Measurements from ENCODE around the gene PPP6R3. TPM values are rescaled to one million over a fixed set of nuclear protein-coding genes. Genes with fewer than 3 reads are reported as not detected.

The PPP6R3 gene
- total and polyA plus RNA-seq, 10 of the 15 experiments (the other 5 are each of a cell fraction or from before 2014, with no cell fraction given) = 12.4 to 123 (median 74.1) TPM

GRCh38 chr11:68532727-68533369, 72.3 kb downstream of the PPP6R3 start:
- Histone ChIP-seq H2AFZ (ENCODE audit: control insufficient read depth, low read depth, low read length) (no peak overlapping the region), H4K20me1 (ENCODE audit: control insufficient read depth, insufficient read depth) (no peaks in the 10 kb centered on the region), H3K27ac (ENCODE audit: control insufficient read depth, insufficient read depth) (no peak overlapping the region), H3K9ac (ENCODE audit: control insufficient read depth, insufficient read depth, low read length) (no peak overlapping the region), H3K36me3 (ENCODE audit: control insufficient read depth in 2 of 2, insufficient read depth in 2 of 2, low read length in 1 of 2) (peaks cover 8 to 21% of the 10 kb centered on the region in 2 experiments), H3K79me2 (ENCODE audit: control insufficient read depth, insufficient read depth, low read length) (peaks cover 25% of the 10 kb centered on the region), H3K4me3 (no peak overlapping the region), H3K9me3 (replicated peaks; ENCODE audit: control insufficient read depth, insufficient read depth, low read length) (no peaks in the 10 kb centered on the region), H3K27me3 (replicated peaks in 1 of 2; ENCODE audit: control insufficient read depth in 2 of 2, insufficient read depth in 2 of 2, low read length in 1 of 2) (no peaks in the 10 kb centered on the region), H3K4me2 (ENCODE audit: control insufficient read depth, insufficient read depth) (no peak overlapping the region), H3K4me1 (ENCODE audit: control insufficient read depth, insufficient read depth, low read length) (no peaks in the 10 kb centered on the region)
- ChIA-PET CTCF (no interaction called here), POLR2A (no interaction called here), SMC1A (ENCODE audit: uncharacterized antibody, unreplicated experiment) (interaction anchor here (2.7 kb wide), 1 partner anchor 11 kb away, joined by 11 read pairs; no protein-coding TSS in a partner anchor), RAD21 (ENCODE audit: unreplicated experiment) (no interaction called here)
- FAIRE-seq = no peak
- no peak for DNase-seq (ENCODE audit: low read depth, low spot score)
- BruUV-seq (replicated peaks) = no TSS peak
- 99% methylated on average over 5 of the region's 5 CpGs for WGBS (ENCODE audit: insufficient coverage, insufficient replicate concordance, low lambda C conversion rate, missing lambda C conversion rate)
- ATAC-seq = no peak
- in situ Hi-C loops (cut with MboI) = no loop called here
- intact Hi-C loops (cut with micrococcal nuclease; ENCODE audit: unreplicated experiment) = no loop called here
- TF ChIP-seq ASH2L (IDR thresholded peaks at IDR 0.05; ENCODE audit: borderline replicate concordance, low read depth) (no peak), RCOR1 (conservative IDR thresholded peaks at IDR 0.05; ENCODE audit: low read depth, low read length) (no peak), E2F4 (IDR thresholded peaks at IDR 0.05; ENCODE audit: low read depth, low read length) (no peak), SMC3 (IDR thresholded peaks at IDR 0.05; ENCODE audit: borderline replicate concordance, low read length) (no peak), TAF1 (IDR thresholded peaks at IDR 0.05; ENCODE audit: borderline replicate concordance, low read depth, low read length) (no peak), MLLT1 (IDR thresholded peaks at IDR 0.05) (no peak), PKNOX1 (IDR thresholded peaks at IDR 0.05) (no peak), TARDBP (IDR thresholded peaks at IDR 0.05; ENCODE audit: borderline replicate concordance) (no peak), REST (IDR thresholded peaks at IDR 0.05; ENCODE audit: low read depth, low read length) (no peak), SKIL (IDR thresholded peaks at IDR 0.05; ENCODE audit: low read depth, poor library complexity, severe bottlenecking) (no peak), RB1 (IDR thresholded peaks at IDR 0.05; ENCODE audit: borderline replicate concordance) (no peak), ZNF622 (IDR thresholded peaks at IDR 0.05) (no peak)
